GM19099 (cell line): Measurements from ENCODE around the gene MICAL2.

ENCODE experiments used
- POLR2A ChIP-seq: IDR thresholded peaks from 3 replicates; pipeline ENCODE4 v1.6.1; 2011; ENCODE audit warnings: low read depth; ENCODE audit not compliant: insufficient read length; ENCODE audit errors: extremely low read depth

Gene MICAL2

GRCh38 chr11:12143461-12144258 is 33.3 kb downstream of the MICAL2 start:
- TF ChIP-seq POLR2A = no peak

GRCh38 chr11:12144330-12145174 is 34.2 kb downstream of the MICAL2 start:
- TF ChIP-seq POLR2A = no peak

GRCh38 chr11:12147827-12148226 is 37.4 kb downstream of the MICAL2 start:
- no peak for TF ChIP-seq POLR2A

- TF ChIP-seq POLR2A = no peak
These were observed 38.1 kb downstream of the MICAL2 start for GRCh38 chr11:12148466-12148865.

- no peak for TF ChIP-seq POLR2A
These were observed 38.5 kb downstream of the MICAL2 start for GRCh38 chr11:12148882-12149281.

- TF ChIP-seq POLR2A = no peak
These were observed 39.4 kb downstream of the MICAL2 start for GRCh38 chr11:12149672-12150225.

GRCh38 chr11:12150831-12151382 is 40.5 kb downstream of the MICAL2 start:
- TF ChIP-seq POLR2A = no peak

GRCh38 chr11:12152321-12152720 is 41.9 kb downstream of the MICAL2 start:
- TF ChIP-seq POLR2A = no peak

- no peak for TF ChIP-seq POLR2A
These were observed 44.7 kb downstream of the MICAL2 start for GRCh38 chr11:12154871-12155668.

- no peak for TF ChIP-seq POLR2A
These were observed 45.3 kb downstream of the MICAL2 start for GRCh38 chr11:12155696-12156095.

GRCh38 chr11:12156301-12157140 is 46.1 kb downstream of the MICAL2 start:
- no peak for TF ChIP-seq POLR2A

GRCh38 chr11:12157241-12157661 is 46.9 kb downstream of the MICAL2 start:
- TF ChIP-seq POLR2A = no peak

GRCh38 chr11:12158909-12159308 is 48.5 kb downstream of the MICAL2 start:
- TF ChIP-seq POLR2A = no peak
